ENCODE measurements around the gene CCDC190.

DNA sequence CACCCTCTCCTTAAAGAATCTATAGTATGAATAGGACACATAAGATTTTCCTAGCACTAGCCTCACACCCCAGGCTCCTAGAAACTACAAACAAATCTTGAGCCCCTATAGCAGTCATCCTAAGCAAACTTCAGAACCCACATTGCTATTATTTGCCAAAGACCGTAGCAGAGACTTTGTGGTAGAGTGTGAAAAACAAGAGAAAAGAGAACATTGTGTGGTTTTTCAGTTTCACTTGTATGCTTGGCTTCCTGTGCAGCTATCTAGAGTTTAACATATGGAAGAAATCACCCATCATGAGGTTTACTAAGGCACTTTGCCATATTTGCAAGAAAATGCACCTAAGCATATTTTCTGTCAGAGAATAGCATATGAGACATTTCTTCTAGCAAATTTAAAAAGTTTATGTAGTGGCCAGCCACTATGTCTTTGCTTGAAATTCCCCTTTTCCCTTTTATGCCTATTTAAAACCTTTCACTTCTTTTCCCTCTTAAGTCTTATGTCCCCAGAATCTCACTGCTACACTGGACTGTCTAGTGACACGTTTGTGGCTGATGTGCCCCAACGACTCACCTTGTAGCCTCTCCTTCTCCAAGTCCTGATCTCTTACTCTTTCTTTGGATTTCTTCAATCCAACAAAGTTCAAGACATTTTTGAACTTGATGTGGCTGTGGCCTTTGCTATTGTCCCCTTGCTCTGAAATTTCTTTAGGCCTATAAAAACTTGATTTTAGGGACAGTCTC is 25.6 kb downstream of the CCDC190 start:
- no peak for TF ChIP-seq YY1 (IDR thresholded peaks at IDR 0.05; ENCODE audit: low read depth)
- TF ChIP-seq, protein P1, sequence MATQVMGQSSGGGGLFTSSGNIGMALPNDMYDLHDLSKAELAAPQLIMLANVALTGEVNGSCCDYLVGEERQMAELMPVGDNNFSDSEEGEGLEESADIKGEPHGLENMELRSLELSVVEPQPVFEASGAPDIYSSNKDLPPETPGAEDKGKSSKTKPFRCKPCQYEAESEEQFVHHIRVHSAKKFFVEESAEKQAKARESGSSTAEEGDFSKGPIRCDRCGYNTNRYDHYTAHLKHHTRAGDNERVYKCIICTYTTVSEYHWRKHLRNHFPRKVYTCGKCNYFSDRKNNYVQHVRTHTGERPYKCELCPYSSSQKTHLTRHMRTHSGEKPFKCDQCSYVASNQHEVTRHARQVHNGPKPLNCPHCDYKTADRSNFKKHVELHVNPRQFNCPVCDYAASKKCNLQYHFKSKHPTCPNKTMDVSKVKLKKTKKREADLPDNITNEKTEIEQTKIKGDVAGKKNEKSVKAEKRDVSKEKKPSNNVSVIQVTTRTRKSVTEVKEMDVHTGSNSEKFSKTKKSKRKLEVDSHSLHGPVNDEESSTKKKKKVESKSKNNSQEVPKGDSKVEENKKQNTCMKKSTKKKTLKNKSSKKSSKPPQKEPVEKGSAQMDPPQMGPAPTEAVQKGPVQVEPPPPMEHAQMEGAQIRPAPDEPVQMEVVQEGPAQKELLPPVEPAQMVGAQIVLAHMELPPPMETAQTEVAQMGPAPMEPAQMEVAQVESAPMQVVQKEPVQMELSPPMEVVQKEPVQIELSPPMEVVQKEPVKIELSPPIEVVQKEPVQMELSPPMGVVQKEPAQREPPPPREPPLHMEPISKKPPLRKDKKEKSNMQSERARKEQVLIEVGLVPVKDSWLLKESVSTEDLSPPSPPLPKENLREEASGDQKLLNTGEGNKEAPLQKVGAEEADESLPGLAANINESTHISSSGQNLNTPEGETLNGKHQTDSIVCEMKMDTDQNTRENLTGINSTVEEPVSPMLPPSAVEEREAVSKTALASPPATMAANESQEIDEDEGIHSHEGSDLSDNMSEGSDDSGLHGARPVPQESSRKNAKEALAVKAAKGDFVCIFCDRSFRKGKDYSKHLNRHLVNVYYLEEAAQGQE (IDR thresholded peaks at IDR 0.05; ENCODE audit: low read depth) = no peak
- TF ChIP-seq, protein P2, sequence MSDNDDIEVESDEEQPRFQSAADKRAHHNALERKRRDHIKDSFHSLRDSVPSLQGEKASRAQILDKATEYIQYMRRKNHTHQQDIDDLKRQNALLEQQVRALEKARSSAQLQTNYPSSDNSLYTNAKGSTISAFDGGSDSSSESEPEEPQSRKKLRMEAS (IDR thresholded peaks at IDR 0.05) = no peak
- TF ChIP-seq, protein P3, sequence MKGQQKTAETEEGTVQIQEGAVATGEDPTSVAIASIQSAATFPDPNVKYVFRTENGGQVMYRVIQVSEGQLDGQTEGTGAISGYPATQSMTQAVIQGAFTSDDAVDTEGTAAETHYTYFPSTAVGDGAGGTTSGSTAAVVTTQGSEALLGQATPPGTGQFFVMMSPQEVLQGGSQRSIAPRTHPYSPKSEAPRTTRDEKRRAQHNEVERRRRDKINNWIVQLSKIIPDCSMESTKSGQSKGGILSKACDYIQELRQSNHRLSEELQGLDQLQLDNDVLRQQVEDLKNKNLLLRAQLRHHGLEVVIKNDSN (IDR thresholded peaks at IDR 0.05) = no peak
- TF ChIP-seq EP300 (IDR thresholded peaks at IDR 0.05; ENCODE audit: borderline replicate concordance) = no peak
- no peak for TF ChIP-seq CEBPB (IDR thresholded peaks at IDR 0.05)
- no peak for TF ChIP-seq TAF1 (IDR thresholded peaks at IDR 0.05; ENCODE audit: low read depth)
- no peak for TF ChIP-seq CREB1 (IDR thresholded peaks at IDR 0.05; ENCODE audit: low read depth)
